HG02840 (cell line): ENCODE results near the gene MYO3A.
"Not testable (repeated sequence)": the region's sequence is repeated elsewhere in the genome, so short reads cannot be mapped to it uniquely, and the experiment has no call there.

Experiments
- ATAC-seq: cut with Tn5 transposase; IDR thresholded peaks from one replicate; pipeline ENCODE4 v1.9.1; 2021; ENCODE audit warnings: mild to moderate bottlenecking, moderate library complexity, moderate number of reproducible peaks; ENCODE audit not compliant: unreplicated experiment, low FRiP score

Gene MYO3A

GRCh38 chr10:25978771-25979170 is 44.7 kb downstream of the MYO3A start:
- ATAC-seq: no peak

GRCh38 chr10:25982107-25982506 is 48.1 kb downstream of the MYO3A start:
- no peak for ATAC-seq

DNA sequence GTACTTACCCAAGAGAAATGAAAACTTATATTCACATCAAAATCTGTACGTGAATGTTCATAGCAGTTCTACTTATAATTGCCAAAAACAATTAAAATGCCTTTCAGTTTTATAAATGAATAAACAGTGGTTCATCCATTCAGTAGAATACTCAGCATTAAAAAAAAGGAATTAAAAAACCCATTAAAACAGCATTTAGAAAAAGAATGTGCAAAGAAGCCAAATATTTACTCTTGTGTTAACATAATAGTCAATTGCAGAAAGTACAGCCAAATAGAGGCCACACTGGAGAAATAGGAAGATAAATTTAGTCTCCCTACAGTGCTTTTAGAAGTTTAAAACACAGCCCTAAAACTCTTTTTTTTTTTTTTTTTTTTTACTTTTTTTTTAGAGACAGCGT is 54.6 kb downstream of the MYO3A start:
- no peak for ATAC-seq

GRCh38 chr10:25989951-25990350 is 55.9 kb downstream of the MYO3A start:
- ATAC-seq: no peak

DNA sequence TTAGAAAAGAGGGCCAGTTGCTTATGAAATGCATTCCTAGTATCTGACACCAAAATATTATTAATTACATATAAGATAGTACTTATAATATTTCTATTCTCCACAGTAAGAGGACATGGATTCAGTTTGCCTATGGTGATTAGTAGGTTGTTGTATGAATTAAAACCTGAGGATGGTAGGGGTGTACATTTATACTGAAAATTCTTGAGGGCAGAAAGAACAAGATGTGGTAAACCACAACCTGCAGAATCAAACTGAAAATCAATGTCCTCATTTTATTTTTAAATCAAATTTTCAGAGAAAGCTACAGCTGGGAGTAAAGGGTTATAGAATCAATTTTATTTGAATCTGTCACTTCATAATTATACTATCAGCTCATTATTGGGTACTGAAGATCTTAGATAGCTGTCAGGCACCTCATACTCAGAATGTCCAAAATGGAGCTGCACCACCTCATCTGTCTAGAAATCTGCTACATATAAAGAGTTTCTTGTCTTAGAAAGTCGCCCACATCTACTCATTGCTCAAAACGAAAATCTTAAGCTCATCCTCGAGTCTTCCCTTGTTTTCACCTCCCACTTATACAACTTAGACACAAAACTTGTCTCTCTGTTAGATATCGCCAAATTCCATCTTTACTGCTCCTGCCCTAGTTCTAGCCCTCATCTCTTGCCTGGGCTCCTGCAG is 65.4 kb downstream of the MYO3A start:
- ATAC-seq: no peak

DNA sequence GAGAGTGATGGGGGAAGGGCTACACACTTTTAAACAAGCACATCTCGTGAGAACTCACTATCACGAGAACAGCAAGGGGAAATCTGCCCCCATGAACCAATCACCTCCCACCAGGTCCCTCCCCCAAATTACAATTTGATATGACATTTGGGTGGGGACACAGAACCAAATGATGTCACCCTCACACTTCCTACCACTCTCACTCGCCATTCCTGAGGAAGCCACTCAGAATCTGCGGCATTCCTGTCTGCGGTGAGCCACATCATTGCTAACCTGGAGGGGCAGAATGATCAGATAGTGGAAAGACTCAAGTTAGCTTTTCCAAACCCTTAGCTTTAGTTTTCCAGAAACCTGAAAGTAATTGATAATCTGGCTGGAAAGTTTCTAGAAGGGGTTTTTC is 66.9 kb downstream of the MYO3A start:
- ATAC-seq: no peak

DNA sequence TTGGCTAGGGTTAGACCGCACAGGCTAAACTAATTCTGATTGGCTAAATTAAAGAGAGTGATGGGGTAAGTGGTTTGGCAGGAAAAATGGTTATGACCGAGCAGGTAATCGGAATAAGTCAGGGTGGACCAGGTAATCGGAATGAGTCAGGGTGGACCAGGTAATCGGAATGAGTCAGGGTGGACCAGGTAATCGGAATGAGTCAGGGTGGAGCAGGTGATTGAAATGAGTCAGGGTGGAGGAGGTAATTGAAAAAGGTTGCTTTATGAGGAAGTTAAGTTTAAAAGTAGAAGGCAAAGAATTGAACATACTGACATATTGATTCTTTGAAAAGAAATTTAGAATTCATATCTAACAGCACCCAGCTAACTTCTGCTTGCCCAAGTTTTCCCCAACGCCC is 68.4 kb downstream of the MYO3A start:
- not testable (repeated sequence) for ATAC-seq

DNA sequence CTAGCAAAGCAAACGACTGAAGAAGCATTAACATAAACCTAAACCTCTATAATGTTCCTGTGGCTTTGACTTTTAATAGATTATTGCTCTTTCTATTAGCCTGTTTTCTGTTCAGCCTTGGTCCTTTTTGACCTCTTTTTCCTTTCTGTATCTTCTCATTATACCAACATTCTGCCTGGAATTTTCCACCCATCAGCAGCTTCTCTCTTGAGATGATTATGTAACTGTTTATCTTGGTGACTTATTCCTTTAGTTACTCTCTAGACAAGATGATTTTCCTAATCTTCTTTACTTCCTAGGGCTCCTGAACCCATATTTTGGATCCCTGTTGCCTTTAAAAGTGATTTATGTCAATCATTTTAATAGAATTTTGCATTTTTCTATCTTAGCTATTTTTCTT is 81.1 kb downstream of the MYO3A start:
- ATAC-seq: no peak

- no peak for ATAC-seq
These were observed 88.8 kb downstream of the MYO3A start for GRCh38 chr10:26022831-26023230.

GRCh38 chr10:26024303-26024702 is 90.3 kb downstream of the MYO3A start:
- ATAC-seq: no peak

DNA sequence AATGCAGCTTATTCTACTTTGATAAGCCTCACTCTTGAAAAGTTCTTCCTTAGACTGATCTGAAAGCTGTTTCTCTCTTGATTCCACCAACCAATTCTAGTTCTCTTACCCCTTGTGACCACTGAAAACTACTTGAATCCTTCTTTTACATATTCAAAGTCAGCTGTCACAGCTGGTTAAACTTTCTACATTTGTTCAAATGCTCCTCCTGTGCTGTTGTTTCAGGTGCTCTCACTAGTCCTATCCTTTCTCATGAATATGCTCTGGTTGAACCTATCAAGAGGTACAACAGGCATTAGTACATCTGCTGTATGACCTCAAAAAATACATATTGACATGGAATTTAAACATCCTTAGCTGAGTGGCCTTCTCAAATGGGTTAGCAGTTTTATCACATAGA is 91.5 kb downstream of the MYO3A start:
- no peak for ATAC-seq

GRCh38 chr10:26029858-26030257 is 95.8 kb downstream of the MYO3A start:
- ATAC-seq: no peak

GRCh38 chr10:26031300-26031699 is 97.3 kb downstream of the MYO3A start:
- ATAC-seq: no peak

GRCh38 chr10:26043469-26043868 is 109.4 kb downstream of the MYO3A start:
- no peak for ATAC-seq

DNA sequence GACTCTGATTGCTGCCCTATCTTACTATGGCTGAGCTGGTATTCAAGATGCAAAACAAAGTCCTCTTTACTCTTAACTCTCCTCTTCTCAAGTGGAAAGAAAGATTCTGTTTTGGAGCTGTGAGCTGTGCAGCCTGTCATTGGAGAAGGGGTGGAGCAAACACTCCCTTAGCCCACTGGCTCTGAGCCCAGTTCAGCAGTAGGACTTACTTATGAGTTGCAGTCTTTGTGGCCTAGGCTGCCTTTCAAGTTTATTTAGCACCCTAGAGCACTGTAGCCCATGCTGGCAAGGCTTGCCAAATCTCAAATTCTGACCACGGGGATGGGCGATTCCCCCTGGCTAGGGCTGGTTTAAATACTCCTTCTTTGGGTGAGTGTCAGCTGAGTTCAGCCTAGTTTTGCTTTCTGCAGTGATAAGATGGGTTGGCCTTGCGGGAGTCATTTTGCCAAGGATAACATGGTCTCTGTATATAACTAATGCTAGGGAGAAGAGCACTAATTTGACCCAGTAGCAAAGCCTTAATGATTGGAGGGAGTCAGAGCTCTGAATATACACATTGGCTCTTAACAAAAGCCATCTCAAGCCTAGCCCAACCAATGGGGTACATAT is 110.2 kb downstream of the MYO3A start:
- ATAC-seq: no peak

GRCh38 chr10:26046073-26046700 is 112.2 kb downstream of the MYO3A start:
- ATAC-seq: no peak

DNA sequence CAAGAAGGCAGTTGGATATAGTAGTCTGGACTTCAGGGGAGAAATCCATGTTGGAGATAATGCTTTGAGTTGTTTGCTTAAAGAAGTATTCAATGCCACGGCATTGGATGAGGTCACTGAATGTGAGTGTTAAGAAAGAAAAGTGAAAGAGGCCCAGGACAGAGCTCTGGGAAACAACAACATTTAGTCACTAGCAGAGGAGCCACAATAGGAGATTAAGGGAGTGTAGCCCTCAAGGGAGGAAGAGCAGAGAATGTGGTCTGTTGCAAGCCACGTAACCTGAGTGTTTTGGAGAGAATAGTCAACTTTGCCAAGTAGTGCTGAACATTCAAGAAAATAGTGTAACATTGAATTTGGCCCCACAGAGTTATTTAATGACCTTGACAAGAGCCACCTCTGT is 114.7 kb downstream of the MYO3A start:
- ATAC-seq: no peak

DNA sequence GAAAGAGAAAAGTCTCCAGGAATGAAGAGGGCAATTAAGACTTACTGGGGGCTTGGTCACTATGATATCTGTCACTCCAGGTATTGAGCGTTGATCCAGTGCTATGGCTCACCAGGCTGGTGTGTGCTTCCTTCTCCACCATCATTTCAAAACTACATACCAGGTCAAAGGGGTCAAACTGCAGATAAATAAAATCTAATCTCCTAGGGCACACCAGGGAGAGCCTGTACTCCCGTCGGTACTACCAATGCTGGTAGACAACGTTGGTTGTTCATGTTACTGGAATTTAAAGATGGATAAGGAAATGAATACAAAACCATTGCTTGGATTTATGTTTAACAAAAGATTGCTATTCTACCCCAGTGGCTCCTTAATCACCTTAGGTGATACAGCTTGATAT is 118.3 kb downstream of the MYO3A start:
- no peak for ATAC-seq

DNA sequence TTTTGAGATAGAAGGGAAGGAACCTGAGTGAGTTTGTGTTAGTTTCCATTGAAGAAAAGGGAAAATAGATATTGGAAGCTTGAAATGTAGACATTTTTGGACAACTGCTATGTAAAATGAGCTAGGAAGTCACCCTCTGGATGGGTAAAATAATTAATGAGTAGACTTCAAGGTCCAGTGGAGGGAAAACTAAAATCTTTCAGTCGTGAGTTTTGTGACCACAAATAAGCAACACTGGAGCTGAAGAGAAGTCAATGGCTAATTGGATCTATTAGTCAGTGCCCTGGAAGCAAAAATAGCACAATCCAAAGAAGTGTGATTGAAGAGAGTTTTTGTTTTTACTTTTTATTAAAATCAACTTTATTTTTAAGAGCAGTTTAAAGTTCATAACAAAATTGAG is 123.4 kb downstream of the MYO3A start:
- ATAC-seq: no peak

DNA sequence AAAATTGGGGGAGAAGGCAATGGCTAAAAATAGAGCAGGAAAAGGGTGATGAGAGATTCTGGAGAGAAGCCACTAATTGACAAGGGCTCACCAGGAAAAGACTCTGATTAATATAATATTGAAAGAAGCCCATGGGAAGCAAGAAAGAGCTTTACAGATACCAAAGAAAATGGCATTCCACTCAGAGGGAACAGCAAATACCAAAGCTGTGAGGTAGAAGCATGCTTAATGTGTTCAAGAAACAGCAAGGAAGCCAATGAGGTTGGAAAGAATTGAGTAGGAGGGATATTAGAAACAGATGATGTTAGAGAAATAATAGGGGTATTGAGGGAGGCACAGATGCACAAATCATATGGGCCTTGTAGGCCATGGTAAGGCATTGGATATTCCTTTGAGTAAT is 130.1 kb downstream of the MYO3A start:
- ATAC-seq: no peak

DNA sequence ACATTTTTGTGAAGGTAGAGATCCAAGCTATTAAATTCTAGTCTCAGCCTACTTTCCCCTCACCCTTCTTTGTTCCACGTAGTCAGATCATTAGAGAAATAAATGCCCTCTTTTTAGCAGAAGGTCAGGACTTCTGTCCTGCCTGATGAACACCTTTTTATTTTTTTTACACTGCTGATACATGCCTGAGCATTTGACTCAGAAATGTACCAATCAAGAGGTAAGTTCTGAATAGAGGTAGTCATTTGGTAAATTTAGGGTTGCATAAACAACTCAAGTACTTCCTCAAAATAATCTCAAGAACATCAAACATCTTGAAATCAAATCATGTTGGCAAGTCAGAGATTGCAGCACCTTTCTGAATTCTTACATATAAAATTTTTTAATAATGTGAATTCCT is 133.7 kb downstream of the MYO3A start:
- no peak for ATAC-seq

- not testable (repeated sequence) for ATAC-seq
These were observed 146.9 kb downstream of the MYO3A start for GRCh38 chr10:26080971-26081370.
